Forelimb muscle (tissue), 1 donor: ENCODE measurements around the gene PRR5L. TPM values are rescaled to one million over a fixed set of nuclear protein-coding genes. Genes with fewer than 3 reads are reported as not detected.
A peak's percentile ranks its signal among the peaks of the same experiment; 100 is the strongest.
"Not testable (repeated sequence)": the region's sequence is repeated elsewhere in the genome, so short reads cannot be mapped to it uniquely, and the experiment has no call there.

Experiments
- DNase-seq: peaks from one replicate; pipeline ENCODE4 v3.0.0-alpha.2; 2013; ENCODE audit warnings: low read depth
- polyA plus RNA-seq: library from polyadenylated mRNA; unstranded; fragments of 120-200 nt; gene quantifications from one replicate; pipeline ENCODE4 v1.2.1, GENCODE V29; 2013; ENCODE audit not compliant: insufficient read length

Gene PRR5L
- polyA plus RNA-seq, 1 donor, result 7.8 TPM

DNA sequence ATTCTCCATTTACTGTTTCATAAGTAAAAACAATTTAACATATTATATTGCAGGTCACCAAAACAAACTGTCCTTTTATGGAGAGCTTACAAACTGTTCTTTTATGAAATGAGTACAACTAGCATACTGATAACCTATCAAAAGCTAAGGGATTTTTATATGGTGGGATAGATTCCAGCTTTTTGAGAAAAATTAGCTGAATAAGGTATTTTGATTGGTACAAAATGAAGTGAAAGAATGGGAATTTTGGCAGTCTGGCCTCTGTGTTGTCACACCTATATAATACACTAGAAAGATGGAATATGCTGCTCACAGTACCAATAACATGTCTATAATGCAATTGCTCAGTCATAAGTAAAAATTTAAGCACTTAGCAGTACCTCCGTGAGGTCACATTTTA, 202.6 kb downstream of the PRR5L start:
- DNase-seq, result no peak

DNA sequence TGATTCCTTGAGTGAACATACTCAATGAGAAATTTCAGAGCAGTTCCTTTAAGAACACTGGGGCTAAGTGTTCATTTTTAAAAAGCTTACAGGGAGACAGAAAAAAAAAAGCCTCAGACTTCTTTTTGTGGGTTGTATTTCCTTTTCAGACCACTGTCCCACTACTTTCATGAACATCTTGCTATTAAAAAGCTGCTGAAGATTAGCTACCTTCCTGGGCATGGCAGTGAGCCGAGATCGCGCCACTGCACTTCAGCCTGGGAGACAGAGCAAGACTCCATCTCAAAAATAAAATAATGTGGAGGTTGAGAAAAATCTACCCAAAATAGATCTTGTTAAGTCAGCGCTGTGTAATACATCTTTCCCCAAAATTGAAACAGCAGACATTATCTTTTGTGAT, 203.2 kb downstream of the PRR5L start:
- DNase-seq, result no peak

DNA sequence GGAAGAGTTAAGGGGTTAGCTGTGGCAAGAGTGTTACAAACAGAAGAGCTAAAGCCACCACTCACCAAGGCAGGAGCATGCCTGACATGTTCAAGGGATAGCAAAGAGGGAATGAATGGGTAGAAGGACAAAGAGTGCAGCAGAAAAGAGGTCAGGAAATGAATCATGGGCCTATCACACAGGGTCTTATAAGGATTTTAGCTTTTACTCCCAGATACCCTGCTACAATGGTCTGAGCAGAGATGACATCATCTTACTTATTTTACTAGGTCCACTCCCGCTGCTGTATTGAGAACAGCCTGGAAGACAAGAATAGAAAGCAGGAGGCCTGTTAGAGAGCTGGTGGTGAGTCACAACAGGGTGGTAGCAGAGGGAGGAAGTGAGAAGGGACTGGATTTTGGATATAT, 204.2 kb downstream of the PRR5L start:
- DNase-seq, result no peak

DNA sequence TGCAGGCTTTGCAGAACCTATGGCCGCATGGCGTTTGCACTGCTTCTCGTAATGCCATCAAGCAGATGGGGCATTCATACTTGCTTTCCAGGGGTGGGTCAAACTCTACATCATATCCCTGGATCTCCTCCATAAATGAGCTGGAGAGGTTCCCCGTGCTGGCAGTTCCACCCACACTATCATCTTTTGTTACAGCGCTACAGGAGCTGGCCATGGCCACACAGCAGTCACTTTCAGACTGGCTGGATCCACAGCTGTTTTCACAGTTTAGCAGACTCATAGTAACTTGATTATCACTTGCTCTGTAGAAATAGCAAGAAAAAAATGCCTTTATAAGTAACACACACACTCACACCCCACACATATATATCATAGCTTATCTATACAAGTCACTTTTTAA, 205.1 kb downstream of the PRR5L start:
- no peak for DNase-seq

DNA sequence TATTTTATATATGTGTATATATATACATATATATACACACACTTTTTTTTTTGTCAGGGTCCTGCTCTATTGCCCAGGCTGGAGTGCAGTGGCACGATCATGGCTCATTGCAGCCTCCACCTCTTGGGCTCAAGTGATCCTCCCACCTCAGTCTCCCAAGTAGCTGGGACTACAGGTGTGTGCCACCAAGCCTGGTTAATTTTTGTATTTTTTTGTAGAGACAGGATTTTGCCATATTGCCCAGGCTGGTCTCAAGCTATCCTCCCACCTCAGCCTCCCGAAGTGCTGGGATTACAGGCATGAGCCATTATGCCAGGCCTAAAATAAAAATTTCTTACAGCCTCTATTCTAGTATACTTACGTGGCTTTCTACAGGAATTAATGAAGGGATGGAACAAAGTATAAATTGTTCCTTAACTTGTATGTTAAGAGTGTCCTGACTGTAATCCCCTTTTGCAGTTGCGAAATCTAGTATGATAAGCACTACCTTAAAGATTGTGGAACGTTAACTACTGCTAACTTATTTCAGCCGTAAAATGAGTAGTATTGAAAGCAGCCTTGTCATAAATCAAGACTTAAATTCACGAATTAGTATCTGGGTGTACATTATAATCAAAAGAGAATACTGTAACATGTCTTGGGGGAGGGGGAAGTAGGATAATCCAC, 211.9 kb downstream of the PRR5L start:
- DNase-seq, result no peak

DNA sequence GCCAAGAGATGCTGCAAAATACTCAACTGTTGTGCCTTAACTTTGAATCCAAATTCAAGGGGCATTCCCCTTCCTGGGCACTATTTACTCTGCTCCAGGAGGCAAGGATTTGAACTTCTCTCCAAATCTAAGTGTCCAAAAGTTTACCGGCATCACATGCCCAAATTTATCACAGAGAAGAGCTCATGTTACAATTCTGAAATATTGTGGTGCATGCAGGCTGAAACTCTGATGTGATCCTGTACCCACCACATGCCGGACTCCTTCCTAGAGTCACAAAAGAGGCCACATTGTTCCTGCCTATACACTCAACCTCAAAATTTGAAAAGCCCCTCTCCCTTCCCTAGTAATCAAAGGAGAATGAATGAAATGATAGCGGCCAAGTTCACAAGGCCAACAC, 212.7 kb downstream of the PRR5L start:
- DNase-seq, result no peak

DNA sequence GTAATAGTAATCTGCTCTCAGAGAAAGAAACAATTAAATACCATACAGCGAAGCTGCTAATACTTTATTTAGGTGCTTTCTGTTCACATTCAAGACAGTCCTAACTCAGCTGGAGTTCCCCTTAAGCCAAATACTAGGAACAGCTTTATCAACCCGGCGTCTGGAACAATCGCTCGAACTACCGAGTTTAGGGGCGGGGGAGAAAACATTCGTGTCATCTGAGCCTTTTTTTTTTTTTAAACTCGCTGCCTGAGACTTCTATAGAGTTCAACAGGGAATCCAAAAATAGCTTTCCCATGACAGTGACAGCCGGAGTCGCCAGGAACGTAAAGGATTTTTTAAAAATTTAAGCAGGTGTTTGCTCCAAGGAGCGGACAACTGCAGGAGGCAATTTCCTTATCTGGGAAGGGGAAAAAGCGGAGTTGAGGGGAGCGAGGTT, 213.1 kb downstream of the PRR5L start:
- DNase-seq, result peak; percentile 22

DNA sequence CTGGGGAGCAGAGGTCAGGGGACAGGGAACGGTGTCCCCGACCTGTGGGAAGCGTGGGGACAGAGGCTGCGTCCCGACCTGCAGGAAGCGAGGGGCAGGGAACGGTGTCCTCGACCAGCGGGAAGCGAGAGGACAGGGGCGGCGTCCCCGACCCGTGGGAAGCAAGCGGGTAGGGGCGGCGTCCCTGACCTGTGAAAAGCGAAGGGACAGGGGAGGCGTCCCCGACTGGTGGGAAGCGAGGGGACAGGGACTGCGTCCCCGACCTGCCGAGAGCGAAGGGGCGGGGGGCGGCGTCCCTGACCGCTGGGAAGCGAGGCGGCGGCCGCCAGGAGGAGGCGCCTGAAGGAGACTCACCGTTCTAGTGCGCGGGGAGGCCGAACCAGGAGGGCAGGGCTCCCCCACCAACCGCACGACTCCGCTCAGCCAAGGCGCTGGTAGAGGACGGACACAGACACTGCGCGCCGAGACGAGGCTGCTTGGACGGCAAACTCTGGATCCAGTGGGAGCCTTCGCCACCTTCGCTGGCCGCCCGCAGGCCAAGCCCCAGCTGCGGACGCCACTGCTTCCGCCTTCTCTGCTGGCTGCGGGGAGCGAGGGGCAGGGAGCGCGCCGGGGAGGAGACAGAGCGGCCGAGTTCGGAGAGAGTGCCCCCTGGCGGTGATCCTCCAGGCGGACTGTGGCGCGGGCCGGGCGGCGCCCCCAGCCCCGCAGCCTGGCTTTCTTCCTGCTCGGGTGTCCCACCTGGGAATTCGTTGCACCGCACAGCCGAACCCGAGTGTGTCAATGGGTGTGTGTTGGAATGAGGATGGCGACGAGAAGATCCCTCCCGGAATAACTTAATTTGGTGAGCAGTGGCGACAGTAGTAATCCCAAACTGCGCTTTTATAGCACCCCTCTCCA, 213.9 kb downstream of the PRR5L start, which contains the start of gene TRAF6:
Gene TRAF6 (minus strand): TSS at position 579 of the 900 bp plus-strand sequence. CDS start 8,757 bp downstream, outside the sequence.
- DNase-seq, result peak; percentile 43

DNA sequence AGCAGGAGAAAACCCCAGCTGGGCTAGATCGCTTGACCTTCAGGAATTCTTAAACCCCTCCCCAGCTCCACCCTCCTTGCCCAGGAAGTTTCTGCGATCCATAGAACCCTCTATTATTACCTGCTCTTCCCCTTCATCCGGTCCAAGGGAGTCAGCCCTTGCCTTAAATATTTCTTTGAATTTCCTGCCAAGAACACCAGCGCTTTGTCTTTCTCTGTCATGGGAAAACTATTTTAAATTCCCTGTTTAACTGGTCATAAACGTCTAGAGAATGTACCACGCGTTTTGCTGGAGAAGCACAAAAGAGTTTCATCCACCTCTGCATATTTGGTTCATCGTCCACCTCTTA, 214.5 kb downstream of the PRR5L start:
- DNase-seq, result no peak

DNA sequence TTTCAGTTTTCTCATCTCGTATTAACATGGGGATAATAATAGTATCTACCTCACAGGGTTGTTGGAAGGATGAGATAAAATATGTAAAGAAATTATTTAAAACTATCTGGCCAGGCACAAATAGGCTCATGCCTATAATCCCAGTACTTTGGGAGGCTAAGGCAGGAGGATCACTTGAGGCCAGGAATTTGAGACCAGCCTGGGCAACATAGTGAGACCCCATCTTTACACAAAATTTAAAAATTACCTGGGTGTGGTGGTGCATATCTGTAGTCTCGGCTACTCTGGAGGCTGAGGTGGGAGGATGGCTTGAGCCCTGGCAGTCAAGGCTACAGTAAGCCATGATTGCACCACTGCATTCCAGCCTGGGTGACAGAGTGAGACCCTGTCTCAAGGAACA, 215.0 kb downstream of the PRR5L start:
- DNase-seq, result not testable (repeated sequence)

DNA sequence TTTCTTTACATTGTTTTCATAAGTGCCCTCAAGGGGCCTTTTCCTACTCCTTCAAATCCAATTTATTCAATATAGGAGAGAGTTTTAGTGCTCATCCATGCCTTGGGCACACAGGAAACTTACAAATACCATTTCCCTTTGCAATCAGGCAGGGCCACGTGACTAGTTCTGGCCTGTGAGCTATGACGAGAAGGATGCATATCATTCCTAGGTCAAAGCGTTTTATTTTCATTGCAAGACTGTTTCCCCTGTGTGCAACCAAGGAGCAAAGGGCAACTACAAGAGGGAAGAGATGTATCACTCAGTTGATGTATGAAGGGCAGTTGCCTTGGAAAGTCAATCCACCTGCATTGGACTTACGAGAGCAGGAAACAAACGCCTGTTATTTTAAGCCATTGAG, 215.9 kb downstream of the PRR5L start:
- no peak for DNase-seq

DNA sequence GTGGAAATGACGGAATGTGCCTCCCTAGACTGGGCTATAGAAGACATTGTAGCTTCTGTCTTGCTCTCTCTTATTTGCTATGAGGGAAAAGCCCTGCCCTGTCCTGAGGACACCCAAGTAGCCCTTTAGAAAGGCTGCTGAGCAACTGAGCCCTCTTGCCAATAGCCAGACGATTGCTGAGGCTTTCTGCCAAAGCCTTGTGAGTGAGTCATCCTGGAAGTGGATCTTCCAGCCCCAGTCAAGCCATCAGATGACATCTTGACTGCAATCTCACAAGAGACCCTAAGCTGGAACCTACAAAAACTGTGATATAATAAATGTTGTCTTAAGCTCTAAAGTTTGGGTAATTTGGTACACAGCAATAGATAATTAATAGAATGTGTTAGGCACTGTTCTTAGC, 217.9 kb downstream of the PRR5L start:
- no peak for DNase-seq

Other genes starting within 250 kb of the PRR5L start
- gene COMMD9, start 6.9 kb upstream of the PRR5L start, polyA plus RNA-seq, result 54.6 TPM
- 21.5 TPM for gene TRAF6, start 214.0 kb downstream of the PRR5L start, polyA plus RNA-seq